Measurements from ENCODE around the gene AIRE.
"Not testable (repeated sequence)": the region's sequence is repeated elsewhere in the genome, so short reads cannot be mapped to it uniquely, and the experiment has no call there.

- not testable (repeated sequence) for TF ChIP-seq CTCF (conservative IDR thresholded peaks at IDR 0.05 in 1 of 2, IDR thresholded peaks at IDR 0.05 in 1 of 2; ENCODE audit: low read depth in 1 of 2, low read length in 2 of 2); EZH2 (IDR thresholded peaks at IDR 0.05; ENCODE audit: low read length, missing control alignments)
Measured at GRCh38 chr21:44240353-44240752, 45.3 kb upstream of the AIRE start.

All from fibroblast of lung (primary cell).